Epithelial cell of prostate (primary cell): ENCODE data around the gene COG8.

Source experiments
- DNase-seq: peaks from one replicate; pipeline ENCODE4 v3.0.0-alpha.2; 2011; ENCODE audit warnings: low read depth, low spot score
- H3K27ac ChIP-seq: fragments of 450-650 bp; 2 replicates; pipeline ENCODE4 v1.5.1; 2017; ENCODE audit warnings: mild to moderate bottlenecking

COG8 gene

GRCh38 chr16:69320740-69321073, 18.7 kb downstream of the COG8 start:
- H3K27ac ChIP-seq = no peak overlapping the region
- no peak for DNase-seq

DNA sequence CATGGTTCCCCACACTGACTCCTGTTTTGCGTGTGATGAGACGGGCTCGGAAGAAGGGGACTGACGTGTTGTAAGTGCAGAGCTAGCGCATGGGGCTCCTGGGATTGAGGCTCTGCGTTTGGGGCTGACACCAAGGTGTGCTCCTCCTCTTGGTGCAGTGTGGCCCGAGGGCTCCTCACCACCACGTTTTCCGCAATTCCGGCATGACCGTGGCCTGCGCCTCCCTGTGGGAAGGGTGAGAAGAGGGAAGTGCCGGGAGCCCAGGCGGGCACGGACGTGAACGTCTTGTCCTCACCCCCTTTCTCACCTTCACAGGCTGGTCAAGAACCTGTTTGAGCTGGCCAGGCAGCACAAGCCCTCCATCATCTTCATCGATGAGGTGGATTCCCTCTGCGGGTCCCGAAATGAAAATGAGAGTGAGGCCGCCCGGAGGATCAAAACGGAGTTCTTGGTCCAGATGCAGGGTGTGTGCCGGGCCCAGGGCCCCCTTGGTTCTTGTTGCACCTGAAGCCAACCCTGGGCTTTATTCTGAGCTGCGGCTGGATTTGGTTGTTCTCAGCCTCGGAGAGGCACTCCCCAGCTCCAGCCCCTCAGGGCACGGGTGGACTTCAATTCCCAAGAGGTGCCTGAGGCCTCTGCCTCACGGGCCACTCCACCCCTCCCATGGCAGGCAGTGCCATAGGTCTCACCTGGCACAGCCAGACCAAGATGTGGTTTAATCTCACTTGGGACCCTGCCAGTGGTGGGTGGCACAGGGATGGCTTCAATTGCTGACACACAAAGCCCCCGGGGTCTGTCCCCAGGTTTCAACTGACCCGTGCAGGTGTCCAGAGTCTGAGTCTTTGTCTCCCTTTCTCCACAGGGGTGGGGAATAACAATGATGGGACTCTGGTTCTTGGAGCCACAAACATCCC, 19.3 kb downstream of the COG8 start:
- no peak for DNase-seq

DNA sequence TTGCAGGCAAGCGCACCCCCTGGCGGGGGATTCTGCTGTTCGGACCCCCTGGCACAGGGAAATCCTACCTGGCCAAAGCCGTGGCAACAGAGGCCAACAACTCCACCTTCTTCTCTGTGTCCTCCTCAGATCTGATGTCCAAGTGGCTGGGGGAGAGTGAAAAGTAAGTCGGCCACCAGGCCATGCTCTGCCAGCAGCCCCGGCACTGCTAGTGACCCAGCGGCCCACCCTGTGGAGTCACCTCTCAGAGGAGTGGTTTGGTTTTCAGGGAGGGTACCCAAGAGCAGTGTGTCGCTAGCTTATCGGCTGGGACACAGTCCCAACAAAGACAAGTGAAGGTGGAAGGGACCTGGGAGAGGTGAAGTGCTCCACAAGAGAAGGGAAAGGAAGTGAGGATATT, 20.0 kb downstream of the COG8 start:
- H3K27ac ChIP-seq = no peak overlapping the region
- no peak for DNase-seq

More for the DNA sequence above, 19.3 kb downstream of the COG8 start:
- no peak overlapping the region for H3K27ac ChIP-seq

DNA sequence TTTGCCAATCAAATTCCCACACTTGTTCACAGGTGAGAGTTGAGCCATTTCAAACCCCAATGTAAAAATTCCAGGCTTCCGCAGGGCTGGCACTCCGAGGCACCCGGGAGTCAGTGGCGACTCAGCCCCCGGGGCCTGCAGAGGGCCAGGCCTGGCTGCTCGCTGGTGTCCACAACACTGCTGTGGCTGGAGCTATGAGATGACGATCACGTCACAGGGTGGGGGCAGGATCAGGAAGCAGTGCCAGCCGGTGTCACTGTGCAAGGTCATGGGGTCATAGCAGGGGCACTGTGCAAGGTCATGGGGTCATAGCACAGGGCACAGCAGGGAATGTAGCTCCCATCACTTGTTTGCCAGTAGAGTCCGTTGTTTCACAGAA, 20.5 kb downstream of the COG8 start:
- H3K27ac ChIP-seq = no peak overlapping the region

GRCh38 chr16:69318177-69318910, 21.0 kb downstream of the COG8 start:
- no peak overlapping the region for H3K27ac ChIP-seq
- no peak for DNase-seq

More for the DNA sequence above, 20.5 kb downstream of the COG8 start:
- DNase-seq = no peak

- no peak overlapping the region for H3K27ac ChIP-seq
- no peak for DNase-seq
Observed at GRCh38 chr16:69316595-69317034, 22.7 kb downstream of the COG8 start.

GRCh38 chr16:69315486-69316311, 23.7 kb downstream of the COG8 start:
- no peak for DNase-seq
- no peak overlapping the region for H3K27ac ChIP-seq

GRCh38 chr16:69314534-69314933, 24.8 kb downstream of the COG8 start:
- DNase-seq = no peak

DNA sequence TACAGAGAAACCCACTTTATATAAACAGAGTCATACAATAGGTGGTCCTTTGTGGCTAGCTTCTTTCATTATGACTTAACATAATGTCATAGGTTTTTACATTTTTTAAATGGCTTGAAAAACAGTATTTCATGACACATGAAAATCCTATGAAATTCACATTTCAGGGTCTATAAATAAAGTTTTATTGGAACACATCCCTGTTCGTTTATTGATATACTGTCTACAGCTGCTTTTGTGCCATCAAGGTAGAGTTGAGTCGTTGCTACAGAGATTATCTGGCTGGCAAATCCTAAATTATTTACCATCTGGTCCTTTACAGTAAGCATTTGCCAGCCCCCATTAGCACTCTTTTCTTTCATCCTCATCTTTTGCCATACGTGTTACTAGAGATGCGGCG, 25.9 kb downstream of the COG8 start:
- no peak overlapping the region for H3K27ac ChIP-seq
- DNase-seq = no peak

More at GRCh38 chr16:69314534-69314933, 24.8 kb downstream of the COG8 start:
- H3K27ac ChIP-seq = no peak overlapping the region

GRCh38 chr16:69311533-69312387, 27.6 kb downstream of the COG8 start:
- peak overlapping the region; percentile 80 for H3K27ac ChIP-seq
- no peak for DNase-seq

GRCh38 chr16:69310653-69311532, 28.5 kb downstream of the COG8 start, which contains the start of gene VPS4A:
Gene VPS4A (plus strand): TSS chr16:69311350. CDS start chr16:69311512, 162 bp downstream.
- peak; percentile 68 for DNase-seq
- peak within 1 kb of the TSS; percentile 80 for H3K27ac ChIP-seq

GRCh38 chr16:69309316-69309715, 30.0 kb downstream of the COG8 start:
- H3K27ac ChIP-seq = no peak overlapping the region
- no peak for DNase-seq

DNA sequence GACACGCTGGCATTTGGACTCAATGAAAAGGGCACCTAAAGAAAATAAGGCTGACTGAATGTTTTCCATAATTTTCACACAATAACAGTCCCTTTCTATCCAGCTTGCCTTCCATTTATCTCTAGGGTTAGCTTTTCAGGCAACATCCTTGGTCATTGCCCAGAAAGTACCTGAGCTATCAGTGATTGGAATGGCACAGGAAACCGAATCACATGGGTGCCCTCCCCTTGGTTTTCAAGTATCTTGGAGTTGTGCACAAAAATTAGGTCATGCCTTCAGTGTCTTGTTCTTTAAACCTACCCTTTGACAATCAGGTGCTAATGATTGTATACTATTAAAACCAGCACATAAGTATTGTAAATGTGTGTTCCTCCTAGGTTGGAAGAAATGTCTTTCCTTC, 31.5 kb downstream of the COG8 start:
- no peak overlapping the region for H3K27ac ChIP-seq
- DNase-seq = no peak

GRCh38 chr16:69307091-69307490, 32.3 kb downstream of the COG8 start:
- no peak overlapping the region for H3K27ac ChIP-seq

DNA sequence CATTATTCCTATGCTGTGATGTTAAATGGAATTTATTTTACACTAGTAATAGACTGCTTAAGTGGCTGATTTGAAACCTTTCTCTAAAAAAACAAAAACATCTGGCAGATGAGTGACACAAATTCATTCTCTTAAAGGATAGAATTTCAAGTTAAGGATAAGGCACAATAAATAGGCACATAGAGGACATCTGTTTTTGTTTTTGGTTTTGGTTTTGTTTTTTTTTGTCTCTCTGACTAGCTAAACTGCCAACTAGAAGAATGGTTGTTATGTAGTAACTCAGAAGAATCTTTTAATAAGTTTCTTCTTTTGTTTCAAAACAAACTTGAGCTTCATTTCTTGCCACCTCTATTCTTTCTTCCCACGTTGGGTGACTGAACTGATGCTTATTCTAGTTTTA, 33.3 kb downstream of the COG8 start:
- no peak overlapping the region for H3K27ac ChIP-seq
- no peak for DNase-seq

More at GRCh38 chr16:69307091-69307490, 32.3 kb downstream of the COG8 start:
- no peak for DNase-seq

GRCh38 chr16:69302301-69302700, 37.1 kb downstream of the COG8 start:
- no peak for DNase-seq

GRCh38 chr16:69301861-69302260, 37.5 kb downstream of the COG8 start:
- no peak for DNase-seq
- no peak overlapping the region for H3K27ac ChIP-seq

More at GRCh38 chr16:69302301-69302700, 37.1 kb downstream of the COG8 start:
- no peak overlapping the region for H3K27ac ChIP-seq

- H3K27ac ChIP-seq = no peak overlapping the region
- DNase-seq = no peak
Observed at GRCh38 chr16:69301187-69301586, 38.2 kb downstream of the COG8 start.
